Posterior vena cava (tissue), 2 donors: ENCODE results near the gene MCL1. TPM values are rescaled to one million over a fixed set of nuclear protein-coding genes. Genes with fewer than 3 reads are reported as not detected.
A peak's percentile ranks its signal among the peaks of the same experiment; 100 is the strongest.
"Not testable (repeated sequence)": the region's sequence is repeated elsewhere in the genome, so short reads cannot be mapped to it uniquely, and the experiment has no call there.

ENCODE experiments used
- DNase-seq: peaks from one replicate; pipeline ENCODE4 v3.0.0-alpha.2; 2020; ENCODE audit warnings: low spot score
- intact Hi-C, 2 donors: fragments of 100-400 bp; cut with DNase I; formaldehyde crosslinking; loops; one replicate each; pipeline versions ENCODE4 v1.14.1 to v1.14.2; 2022 to 2023
- long read RNA-seq, 2 donors: library from polyadenylated mRNA; unstranded; transcript quantifications; one replicate each; pipeline ENCODE4 v2.0.0, GENCODE V29; 2020 to 2021
- total RNA-seq, 2 donors: library from RNA; stranded (reverse); fragmentation: NEBNext Ultra II Directional; extraction: Animal tissue kit (Norgen Biotek cat#: 25700); gene quantifications; one replicate each; pipeline ENCODE4 v1.2.1, GENCODE V29; 2021
- donor health status: DM: yes; HTN: yes; CAD: no.
- donor health status: DM: yes; HTN: yes; CAD: no.

Gene MCL1
- 100 to 1,000 TPM; 210 to 267 TPM for total RNA-seq
- long read RNA-seq, donor 1, transcript MCL1-202 (3 exons, 3,932 nt): major isoform, 45 of 58 reads
- long read RNA-seq, donor 1, partial matches to known transcripts: 1 of 58 reads
- long read RNA-seq, donor 1, other reads (novel, unspliced or antisense): 12 of 58 reads
- long read RNA-seq, donor 2, transcript MCL1-202 (3 exons, 3,932 nt): major isoform, 12 of 43 reads
- long read RNA-seq, donor 2, partial matches to known transcripts: 0 of 43 reads
- long read RNA-seq, donor 2, other reads (novel, unspliced or antisense): 27 of 43 reads

GRCh38 chr1:150579110-150579944 is at the start of gene MCL1:
Gene MCL1, minus strand, starts transcription at chr1:150579610. Its CDS starts 80 bp downstream, at chr1:150579530.
- DNase-seq: peak; percentile 98
- intact Hi-C loops: no loop called here

GRCh38 chr1:150628766-150629114 is 49.3 kb upstream of the MCL1 start:
- intact Hi-C loops: no loop called here
- no peak for DNase-seq

GRCh38 chr1:150627826-150628410 is 48.5 kb upstream of the MCL1 start:
- intact Hi-C loops: no loop called here
- DNase-seq: no peak

GRCh38 chr1:150626150-150626549 is 46.7 kb upstream of the MCL1 start:
- DNase-seq: no peak
- intact Hi-C loops: no loop called here

- DNase-seq: not testable (repeated sequence)
- intact Hi-C loops: loop anchor here (5.0 kb wide), 2 partner anchors 37 to 62 kb away; no protein-coding TSS in a partner anchor
These were observed 45.1 kb upstream of the MCL1 start for GRCh38 chr1:150624546-150624945.

- DNase-seq: not testable (repeated sequence)
- intact Hi-C loops: loop anchor here (5.0 kb wide), 2 partner anchors 37 to 62 kb away; no protein-coding TSS in a partner anchor
These were observed 44.7 kb upstream of the MCL1 start for GRCh38 chr1:150624134-150624533.

GRCh38 chr1:150622303-150622975 is 43.0 kb upstream of the MCL1 start:
- peak; percentile 84 for DNase-seq
- intact Hi-C loops: loop anchor here (5.0 kb wide), 2 partner anchors 35 to 60 kb away; no protein-coding TSS in a partner anchor

GRCh38 chr1:150621497-150622302 is 42.3 kb upstream of the MCL1 start:
- DNase-seq: no peak
- intact Hi-C loops: loop anchor here (5.0 kb wide), 2 partner anchors 34 to 59 kb away; no protein-coding TSS in a partner anchor

GRCh38 chr1:150620919-150621318 is 41.5 kb upstream of the MCL1 start:
- no peak for DNase-seq
- intact Hi-C loops: loop anchor here (5.0 kb wide), 2 partner anchors 34 to 59 kb away; no protein-coding TSS in a partner anchor

- intact Hi-C loops: loop anchor here (5.0 kb wide), 2 partner anchors 33 to 58 kb away; no protein-coding TSS in a partner anchor
- DNase-seq: no peak
These were observed 40.4 kb upstream of the MCL1 start for GRCh38 chr1:150619576-150620509.

- intact Hi-C loops: no loop called here
- no peak for DNase-seq
These were observed 36.2 kb upstream of the MCL1 start for GRCh38 chr1:150615346-150616201.

- intact Hi-C loops: no loop called here
- no peak for DNase-seq
These were observed 33.9 kb upstream of the MCL1 start for GRCh38 chr1:150613061-150613920.

GRCh38 chr1:150612014-150612345 is 32.6 kb upstream of the MCL1 start:
- intact Hi-C loops: no loop called here
- no peak for DNase-seq

GRCh38 chr1:150610576-150610975 is 31.2 kb upstream of the MCL1 start:
- no peak for DNase-seq
- intact Hi-C loops: no loop called here

- intact Hi-C loops: no loop called here
- DNase-seq: no peak
These were observed 30.3 kb upstream of the MCL1 start for GRCh38 chr1:150609732-150610131.
